GM12865 (cell line): ENCODE measurements around the gene SEMA3F.

ENCODE experiments used
- DNase-seq: peaks from one replicate; pipeline ENCODE4 v3.0.0; 2010; ENCODE audit warnings: low read depth
- H3K4me3 ChIP-seq: 2 replicates; pipeline ENCODE4 v1.5.1; 2011; ENCODE audit warnings: mild to moderate bottlenecking, low read depth, low read length, control low read depth
- CTCF ChIP-seq: IDR thresholded peaks from 2 replicates; pipeline ENCODE4 v1.5.1; 2011; ENCODE audit warnings: low read length, control low read depth, low read depth, inconsistent platforms; ENCODE audit not compliant: insufficient read depth; ENCODE audit errors: missing control alignments

SEMA3F gene

DNA sequence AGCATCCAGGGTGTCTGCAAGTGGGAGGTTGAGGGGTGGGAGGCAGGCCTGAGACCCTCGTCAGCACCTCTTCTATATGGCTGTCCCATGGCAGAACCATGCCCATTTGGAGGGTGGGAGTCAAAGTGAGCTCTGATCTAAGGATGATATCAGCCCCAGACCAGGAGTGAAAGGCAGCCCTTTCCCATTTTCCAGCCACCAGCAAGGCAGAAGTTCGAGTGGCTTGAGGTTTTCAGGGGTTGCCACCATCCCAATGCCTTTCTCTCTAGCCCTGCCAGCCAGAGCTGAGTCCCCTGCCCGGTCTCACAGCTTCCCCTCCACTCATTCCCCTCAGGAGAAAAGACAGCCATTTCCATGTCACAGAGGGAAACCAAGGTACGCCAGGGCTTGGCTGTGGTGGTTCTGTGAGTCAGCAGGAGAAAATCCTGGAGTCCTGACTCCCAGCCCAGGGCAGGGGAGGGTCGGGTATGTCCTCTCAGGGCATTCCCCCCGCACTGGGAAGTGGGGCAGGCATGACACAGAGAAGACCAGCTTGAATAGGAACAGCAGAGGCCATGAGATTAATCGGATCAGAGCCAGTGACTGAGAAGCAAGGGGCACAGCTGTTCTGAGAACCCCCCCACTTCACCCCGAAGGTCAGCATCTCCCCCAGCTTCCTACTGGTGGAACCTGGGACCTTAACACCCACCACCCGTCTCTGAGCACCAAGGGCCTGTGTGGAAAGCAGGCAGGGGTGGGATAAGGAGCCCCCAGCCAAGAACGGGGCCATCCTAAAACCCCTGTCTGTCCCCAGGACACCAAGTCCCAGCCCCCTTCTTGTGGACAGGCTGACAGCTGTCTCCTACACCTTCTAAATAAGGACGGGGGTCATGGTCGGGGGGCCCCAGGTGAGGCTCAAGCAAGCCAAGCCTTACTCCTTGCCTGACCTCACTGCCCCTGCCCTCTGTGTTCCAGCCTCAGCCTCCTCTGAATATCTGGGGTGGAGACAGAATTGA is 49.0 kb downstream of the SEMA3F start:
- H3K4me3 ChIP-seq, result no peak overlapping the region
- no peak for TF ChIP-seq CTCF
- no peak for DNase-seq

DNA sequence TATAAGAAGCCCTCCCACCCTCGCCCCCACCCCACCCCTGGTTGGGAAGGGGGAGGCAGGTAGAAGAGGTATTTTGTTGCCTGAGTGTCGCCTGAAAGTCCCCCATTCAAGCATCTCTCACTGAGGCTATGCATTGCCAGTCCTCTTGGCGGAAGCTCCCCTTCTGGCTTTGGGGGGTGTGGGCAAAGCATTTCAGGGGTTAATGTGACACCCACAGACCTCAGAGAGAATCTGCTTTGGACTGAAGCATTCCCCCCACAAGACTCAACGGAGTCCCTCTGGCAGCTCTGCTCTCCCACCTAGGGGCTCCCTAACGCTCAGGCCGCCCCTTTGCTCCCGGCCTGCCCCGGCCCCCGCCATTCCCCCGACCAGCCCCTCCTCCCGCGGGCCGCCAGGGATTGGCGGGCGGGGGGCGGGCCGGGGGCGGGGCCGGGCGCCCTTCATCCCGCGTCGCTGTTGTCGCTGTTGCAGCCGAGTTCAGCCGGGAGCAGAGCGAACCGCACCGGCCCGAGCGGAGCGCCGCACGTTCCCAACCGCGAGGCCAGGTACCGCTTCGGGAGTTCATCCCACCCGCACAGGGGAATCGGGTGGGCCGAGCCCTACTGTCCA is 49.8 kb downstream of the SEMA3F start, which contains the start of gene SLC38A3:
TSS of gene SLC38A3 (plus strand) at position 468 of the 609 bp plus-strand sequence. CDS start 8,929 bp downstream, outside the sequence.
- no peak within 1 kb of the TSS for H3K4me3 ChIP-seq
- no peak for TF ChIP-seq CTCF
- DNase-seq, result no peak

- no peak for TF ChIP-seq CTCF
- no peak overlapping the region for H3K4me3 ChIP-seq
- peak; percentile 30 for DNase-seq
Observed at GRCh38 chr3:50205413-50206276, 50.5 kb downstream of the SEMA3F start.

DNA sequence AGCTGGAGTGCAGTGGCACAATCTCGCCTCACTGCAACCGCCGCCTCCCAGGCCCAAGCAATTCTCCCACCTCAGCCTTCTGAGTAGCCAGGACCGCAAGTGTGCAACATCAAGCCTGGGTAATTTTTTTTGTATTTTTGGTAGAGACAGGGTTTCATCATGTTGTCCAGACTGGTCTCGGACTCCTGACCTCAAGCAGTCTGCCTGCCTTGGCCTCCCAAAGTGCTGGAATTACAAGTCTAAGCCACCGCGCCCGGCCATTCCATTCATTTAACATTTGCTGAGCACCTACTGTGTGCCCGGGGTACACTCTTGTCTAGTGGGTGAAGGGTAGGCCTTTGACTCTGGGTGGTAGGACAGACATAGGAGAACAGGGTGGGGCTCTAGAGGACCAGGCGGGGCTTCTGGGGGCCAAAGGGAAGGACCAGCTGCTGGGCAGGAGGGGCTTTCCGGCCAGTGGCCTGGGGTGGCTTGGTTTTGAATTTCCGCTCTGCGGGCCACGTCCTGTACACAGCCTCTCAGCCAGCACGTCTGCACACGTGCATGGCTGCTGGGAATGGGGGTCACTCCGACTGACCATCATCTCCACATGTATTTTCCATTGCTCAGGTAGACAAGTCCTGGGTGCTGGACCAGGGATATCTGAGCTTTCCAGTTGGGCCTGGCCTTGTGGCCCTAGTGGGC is 52.4 kb downstream of the SEMA3F start:
- no peak overlapping the region for H3K4me3 ChIP-seq
- no peak for TF ChIP-seq CTCF
- no peak for DNase-seq

DNA sequence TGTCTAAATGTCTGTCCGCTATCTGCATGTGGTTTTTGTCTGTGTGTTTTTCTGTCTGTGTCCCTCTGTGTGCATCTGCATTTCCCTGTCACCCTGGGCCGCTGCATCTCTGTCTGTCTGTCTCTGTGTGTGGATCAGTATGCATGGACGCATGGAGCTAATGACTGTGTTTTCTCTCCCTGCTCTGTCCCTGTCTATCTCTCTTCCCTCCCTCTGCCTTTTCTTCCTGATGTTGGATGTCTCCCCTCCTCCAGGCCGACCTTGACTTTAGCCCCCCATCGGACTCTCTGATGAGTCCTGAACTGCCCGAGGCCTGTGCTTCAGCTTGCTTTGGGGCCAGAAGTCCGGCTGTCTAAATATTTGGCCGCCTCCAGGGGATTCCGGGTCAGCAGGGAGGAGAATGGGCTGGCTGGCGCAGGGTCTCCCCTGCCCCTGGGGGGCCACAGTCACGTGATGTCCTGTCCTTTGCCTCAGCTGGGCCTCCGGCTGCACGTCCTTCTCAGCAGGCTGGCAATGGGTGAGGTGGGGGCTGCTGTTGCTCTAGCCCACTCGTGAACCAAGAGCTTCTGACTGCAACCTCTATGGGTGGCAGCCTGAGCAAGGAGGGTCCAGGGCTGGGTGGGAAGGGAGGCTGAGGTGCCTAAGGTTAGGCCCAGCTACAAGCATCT is 53.7 kb downstream of the SEMA3F start:
- no peak for DNase-seq
- H3K4me3 ChIP-seq, result no peak overlapping the region
- TF ChIP-seq CTCF, result no peak

GRCh38 chr3:50210176-50210509 is 55.0 kb downstream of the SEMA3F start:
- no peak overlapping the region for H3K4me3 ChIP-seq
- no peak for DNase-seq
- TF ChIP-seq CTCF, result no peak
